ENCODE data around the gene EZR.

The EZR gene

GRCh38 chr6:158775832-158776231, 43.3 kb downstream of the EZR start:
- no peak for DNase-seq

DNA sequence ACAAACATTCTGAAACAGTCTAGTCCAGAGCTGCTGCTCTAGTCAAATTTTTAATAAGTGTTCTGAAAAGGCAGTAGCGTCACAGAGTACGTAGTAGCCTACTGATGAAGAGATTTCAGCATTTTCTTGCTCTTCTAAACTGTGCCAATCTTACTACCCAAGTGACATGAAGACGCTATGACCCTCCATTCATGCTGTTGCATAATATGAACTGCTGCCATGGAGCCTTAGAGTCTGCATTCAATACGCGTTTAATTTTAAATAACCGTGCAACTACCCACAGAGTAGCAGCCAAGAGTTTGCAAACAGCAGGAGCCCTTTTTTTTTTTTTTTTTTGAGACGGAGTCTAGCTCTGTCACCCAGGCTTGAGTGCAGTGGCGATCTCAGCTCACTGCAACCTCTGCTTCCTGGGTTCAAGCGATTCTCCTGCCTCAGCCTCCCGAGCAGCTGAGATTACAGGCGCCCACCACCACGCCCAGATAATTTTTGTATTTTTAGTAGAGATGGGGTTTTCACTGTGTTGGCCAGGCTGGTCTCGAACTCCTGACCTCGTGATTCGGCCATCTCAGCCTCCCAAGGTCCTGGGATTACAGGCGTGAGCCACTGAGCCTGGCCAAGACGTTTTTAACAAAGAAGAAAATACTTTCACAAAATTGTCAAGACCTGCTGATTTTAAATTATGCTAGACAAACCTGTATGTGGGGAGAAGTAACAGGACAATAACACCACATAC, 44.3 kb downstream of the EZR start:
- no peak for DNase-seq

DNA sequence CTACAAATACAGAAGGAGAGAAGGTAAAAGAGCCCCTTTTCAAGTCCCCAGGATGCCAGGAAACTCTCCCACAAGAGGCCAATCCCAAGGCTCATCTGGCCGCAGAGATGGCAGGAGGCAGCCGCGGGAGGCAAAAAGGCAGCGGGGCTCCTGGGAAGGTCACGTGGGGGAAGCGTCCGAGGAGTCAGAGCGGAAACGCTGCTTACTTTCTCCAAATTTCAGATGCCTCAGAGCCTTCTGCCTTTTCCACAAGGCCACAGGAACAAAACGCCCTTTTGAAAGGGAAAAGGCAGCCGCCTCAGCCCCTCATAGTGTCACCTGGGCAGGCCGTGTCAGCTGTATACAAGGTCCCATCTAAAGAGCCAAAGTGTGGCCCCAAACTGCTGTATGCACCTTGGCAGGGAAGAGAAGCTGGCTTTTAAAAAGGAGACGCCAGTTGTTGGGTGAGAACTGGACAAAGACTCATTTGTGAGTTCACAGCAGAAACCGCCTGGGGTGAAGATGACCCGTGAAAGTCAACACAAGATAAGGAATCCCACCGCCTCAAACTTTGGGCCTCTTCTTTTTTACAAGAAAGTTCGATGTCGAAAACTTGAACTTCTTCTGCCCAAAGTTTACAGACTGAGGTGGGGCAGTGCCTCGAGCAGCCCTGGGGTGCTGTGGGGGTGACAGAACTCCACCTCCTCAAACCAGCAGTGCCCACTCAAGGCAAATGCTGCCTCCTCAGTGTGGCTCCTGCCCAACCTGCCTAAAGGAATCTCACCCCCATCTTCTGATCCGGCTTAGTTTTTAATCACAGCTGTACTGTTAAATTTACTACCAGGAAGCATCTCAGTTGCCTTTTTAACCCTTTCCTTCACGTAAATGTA, 45.4 kb downstream of the EZR start:
- DNase-seq: no peak

DNA sequence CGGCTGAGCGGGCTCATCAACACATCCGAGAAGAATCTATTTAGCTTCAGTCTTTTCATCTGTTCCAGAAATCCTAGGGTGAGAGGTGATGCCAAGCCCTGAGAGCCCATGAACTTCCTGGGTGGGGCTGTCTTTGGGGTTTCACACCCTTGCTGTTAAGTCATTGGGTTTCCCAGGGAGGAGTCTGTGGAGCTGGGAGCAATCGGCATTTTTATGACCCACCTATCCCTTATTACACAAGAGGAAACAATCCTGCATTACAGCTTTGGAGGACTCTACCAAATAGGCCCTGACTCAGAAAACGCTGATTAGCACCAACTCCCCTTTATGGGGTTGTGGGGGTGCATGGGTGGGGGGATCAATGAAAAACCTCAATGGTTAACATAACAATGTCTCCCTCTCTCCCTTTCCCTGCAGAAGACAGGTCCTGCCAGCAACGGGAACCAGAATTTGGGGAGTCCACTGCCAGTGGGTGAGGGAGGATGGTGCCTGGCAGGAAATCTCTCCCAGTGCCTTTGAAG, 46.3 kb downstream of the EZR start:
- peak in 1 of 5 experiments; percentile 39 for DNase-seq

GRCh38 chr6:158772172-158772571, 47.0 kb downstream of the EZR start:
- no peak for DNase-seq

- no peak for DNase-seq
Measured at GRCh38 chr6:158771399-158772152, 47.6 kb downstream of the EZR start.

- DNase-seq: no peak
Measured at GRCh38 chr6:158770533-158771330, 48.4 kb downstream of the EZR start.

DNA sequence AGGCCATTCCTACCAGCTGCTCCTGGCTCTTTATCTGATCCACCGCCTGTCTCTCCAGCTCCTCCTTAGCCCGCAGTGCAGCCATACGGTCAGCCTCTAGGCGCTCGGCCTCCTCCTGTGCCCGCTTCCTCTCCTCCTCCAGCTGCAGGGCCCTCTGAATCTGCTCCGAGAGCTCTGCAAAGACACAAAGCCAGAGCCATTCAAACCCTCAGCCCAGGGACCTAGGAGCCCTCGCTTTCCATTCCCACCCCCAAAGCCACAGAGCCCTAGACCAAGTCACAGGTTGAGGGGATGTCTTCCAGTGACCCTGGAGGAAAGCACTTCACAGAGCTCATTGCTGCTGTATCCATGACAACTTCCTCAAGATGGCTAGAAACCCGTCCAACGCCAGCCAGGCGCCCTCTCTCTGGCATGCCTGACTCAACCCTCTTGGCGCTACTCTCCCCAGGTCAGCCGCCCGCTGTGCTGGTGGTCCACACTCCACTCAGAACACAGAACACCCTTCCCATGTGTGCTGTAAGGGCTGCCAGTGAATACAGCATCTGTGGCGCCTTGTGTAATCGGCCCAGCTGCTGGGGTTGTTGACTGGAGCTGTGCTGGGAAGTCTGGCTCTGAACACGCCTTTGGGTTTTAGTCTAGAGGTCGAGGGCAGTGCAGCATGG, 49.3 kb downstream of the EZR start:
- no peak for DNase-seq

DNA sequence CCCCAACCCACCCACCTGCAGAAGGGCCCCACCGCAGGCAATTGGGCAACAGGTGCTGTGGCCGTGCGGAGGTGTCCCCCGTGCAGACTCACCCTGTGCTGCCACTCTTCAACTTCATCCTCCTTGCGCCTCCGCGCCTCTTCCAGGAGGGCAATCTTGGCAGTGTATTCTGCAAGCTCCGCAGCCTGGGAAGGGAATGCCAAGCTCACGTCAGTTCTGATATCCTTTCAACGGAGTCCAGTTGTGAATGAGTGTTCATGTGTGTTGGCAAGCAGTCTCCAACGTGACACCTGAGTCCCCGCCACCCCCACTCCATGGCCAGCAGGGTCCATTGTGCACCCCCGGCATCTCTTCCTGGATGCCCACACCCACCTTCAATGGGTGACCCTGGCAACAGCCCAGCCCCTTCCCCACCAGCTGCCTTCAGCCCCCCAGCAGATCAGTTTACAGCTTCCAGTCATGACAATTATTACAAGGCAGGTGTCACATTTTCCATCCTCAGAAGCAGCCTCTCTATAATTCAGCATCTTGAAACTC, 49.9 kb downstream of the EZR start:
- DNase-seq: no peak

- no peak for DNase-seq
Measured at GRCh38 chr6:158768436-158768835, 50.7 kb downstream of the EZR start.

GRCh38 chr6:158767709-158768108, 51.5 kb downstream of the EZR start:
- no peak for DNase-seq

DNA sequence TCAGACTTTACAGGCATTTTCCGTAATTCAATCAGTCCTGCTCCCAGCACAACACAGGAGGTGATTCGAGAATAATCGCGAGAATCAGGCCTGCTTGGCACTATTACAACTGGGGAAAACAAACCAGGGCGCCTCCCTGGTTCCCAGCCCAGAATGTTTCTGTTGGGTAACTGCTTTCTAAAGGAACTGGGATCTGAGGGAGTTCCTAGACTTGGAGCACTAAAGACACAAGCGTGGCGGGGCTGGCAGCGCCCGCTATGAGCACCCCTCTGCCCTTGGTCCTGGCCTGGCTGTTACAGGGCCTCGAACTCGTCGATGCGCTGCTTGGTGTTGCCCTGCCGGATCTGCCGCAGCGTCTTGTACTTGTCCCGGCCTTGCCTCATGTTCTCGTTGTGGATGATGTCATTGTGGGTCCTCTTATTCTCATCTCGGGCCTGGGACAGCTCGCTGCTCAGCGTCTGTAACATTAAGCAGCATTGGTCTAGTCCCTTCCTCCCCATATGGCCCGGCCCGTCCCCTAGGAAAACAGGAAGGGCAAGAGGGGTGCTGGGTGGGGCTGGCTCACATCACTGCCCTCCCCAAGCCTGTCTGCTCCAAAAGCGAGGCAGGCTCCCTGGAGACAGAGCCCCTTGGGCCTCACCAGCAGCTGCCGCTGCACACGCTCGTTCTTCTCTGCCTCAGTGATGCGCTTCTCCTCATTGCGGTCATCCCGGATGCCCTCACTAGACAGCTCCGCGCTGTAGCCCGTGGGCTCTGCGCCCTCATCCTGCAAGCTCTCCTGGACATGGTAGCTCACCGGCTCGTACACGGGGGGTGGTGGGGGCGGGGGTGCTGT, 52.3 kb downstream of the EZR start:
- DNase-seq: no peak

DNA sequence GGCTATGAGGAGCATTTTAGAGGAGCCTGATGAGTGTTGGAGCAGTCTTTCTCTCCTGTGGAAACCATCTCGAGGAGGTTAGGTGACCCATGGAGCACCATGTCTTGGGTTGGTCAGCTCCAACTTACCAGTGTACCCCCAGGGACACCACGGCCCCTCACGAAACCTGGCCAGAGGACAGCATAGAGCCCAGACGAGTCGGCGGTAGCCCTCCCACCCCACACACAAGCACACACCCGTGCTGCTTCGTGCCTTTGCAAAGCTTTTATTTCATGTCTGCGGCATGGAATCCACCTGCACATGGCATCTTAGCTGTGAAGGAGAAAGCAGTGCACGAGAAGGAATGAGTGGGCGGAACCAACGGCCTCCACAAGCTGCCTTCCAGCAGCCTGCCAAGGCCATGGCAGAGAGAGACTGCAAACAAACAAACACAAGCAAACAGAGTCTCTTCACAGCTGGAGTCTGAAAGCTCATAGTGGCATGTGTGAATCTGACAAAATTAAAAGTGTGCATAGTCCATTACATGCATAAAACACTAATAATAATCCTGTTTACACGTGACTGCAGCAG, 53.6 kb downstream of the EZR start:
- no peak for DNase-seq

DNA sequence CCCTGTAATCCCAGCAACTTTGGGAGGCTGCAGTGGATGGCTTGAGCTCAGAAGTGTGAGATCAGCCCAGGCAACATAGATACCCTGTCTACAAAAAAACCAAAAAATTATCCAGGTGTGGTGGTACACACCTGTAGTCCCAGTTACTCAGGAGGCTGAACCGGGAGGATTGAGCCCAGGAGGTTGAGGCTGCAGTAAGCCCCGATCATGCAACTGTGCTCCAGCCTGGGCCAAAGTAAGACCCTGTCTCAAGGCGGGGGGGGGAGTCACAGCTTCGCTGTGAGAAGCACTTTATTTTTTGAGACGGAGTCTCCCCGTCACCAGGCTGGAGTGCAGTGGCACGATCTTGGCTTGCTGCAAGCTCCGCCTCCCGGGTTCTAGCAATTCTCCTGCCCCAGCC, 54.2 kb downstream of the EZR start:
- no peak for DNase-seq

- no peak for DNase-seq
Measured at GRCh38 chr6:158764183-158764849, 54.9 kb downstream of the EZR start.

GRCh38 chr6:158763434-158764182, 55.6 kb downstream of the EZR start:
- DNase-seq: no peak

DNA sequence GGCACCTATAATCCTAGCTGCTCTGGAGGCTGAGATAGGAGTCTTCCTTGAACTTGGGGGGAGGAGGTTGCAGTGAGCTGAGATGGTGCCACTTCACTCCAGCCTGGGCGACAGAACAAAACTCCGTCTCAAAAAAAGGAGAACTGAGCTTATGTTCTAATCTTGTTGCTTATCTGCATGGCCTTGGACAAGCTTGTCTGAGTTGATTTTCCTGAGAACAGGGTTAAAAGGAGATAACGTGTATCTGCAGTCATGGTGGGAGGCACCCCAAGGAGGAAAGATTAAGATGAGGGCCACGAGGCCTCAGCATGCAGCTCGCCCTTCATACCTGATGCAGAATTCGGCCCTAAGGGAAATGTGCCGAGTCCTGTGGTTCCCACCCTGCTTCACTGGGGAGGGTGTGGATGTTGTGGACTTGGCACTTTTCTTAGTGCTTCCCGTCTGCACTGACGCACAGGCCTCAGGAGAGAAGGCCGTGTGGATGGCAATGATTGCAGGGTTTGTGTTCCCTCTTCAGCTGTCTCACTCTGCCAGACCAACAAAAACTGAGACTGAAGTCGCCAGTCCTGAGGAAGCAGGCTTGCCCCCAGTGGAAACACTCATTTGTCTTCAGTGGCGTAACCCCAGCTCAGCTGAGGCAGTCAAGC, 56.3 kb downstream of the EZR start:
- no peak for DNase-seq

- no peak for DNase-seq
Measured at GRCh38 chr6:158761746-158762145, 57.4 kb downstream of the EZR start.

All from T-helper 2 cell (primary cell).